ENCODE data around the gene ZNF586.
"Not testable (repeated sequence)": the region's sequence is repeated elsewhere in the genome, so short reads cannot be mapped to it uniquely, and the experiment has no call there.

The ZNF586 gene

DNA sequence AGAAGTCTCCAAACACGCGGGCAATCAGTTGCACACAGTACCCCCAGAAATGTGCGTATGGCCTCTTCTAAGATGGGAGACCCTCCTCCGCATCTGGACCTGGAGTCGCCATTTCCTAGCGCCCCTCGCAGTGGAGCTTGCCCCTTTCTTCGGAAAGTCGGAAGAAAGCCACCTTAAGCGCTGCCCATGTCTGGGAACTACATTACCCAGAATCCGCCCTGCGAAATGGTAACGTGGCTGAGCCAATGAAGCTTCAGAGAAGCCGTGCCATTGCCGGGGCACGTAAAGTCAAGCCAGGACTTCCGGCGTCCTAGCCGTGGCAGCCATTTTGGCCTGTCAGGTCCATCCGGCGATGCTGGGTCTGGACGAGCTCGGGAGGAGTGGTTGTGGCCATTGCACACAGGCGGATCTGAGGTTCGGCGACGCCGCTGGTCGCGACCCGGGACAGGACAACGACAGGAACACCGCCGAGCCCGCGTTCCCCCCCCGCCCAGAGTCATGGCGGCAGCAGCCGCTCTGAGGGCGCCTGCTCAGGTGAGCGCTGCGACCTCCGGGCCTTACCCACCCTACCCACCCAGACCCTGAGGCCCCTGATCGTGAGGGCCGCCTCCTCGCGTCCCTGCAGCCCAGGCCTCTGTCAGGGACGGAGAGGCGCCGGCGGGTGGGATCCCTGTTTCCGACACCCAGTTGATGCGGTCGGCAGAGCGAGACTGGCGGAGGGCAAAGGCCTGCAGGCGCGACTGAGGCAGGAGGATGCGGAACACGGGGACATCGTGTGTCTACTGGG lies at the start of gene ZNF586:
TSS of gene ZNF586 (plus strand) at position 332 of the 787 bp plus-strand sequence. CDS start at position 499, 167 bp downstream.
- DNase-seq, result peak; percentile 55

DNA sequence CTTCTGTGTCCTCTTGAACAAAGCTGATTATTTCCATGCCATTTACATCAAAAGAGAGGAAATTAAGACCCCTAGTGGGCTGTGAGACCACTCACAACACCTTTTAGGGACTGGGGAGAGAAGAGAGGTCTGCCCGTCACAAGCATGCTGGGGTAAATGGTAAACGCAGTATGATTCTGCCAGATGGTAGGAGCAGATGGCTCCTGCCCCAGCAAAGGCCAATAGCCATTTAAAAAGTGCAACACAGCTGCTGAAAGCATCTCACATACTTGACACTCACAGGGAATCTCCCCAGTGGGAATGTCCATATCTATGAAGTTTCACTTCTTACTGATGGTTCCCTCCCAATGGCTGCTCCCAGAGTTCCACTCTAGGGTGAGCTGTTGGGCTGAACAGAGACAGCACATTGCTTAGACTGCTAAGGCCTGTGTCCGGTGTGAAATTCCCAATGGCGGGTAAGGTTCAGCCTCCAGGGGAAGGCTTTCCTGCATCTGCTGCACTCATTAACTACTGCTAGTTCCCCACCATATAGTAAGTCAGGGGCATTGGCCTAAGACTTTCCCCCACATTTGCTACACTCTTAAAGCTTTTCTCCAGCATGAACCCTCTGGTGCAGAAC lies 49.5 kb upstream of the ZNF586 start:
- no peak for DNase-seq

DNA sequence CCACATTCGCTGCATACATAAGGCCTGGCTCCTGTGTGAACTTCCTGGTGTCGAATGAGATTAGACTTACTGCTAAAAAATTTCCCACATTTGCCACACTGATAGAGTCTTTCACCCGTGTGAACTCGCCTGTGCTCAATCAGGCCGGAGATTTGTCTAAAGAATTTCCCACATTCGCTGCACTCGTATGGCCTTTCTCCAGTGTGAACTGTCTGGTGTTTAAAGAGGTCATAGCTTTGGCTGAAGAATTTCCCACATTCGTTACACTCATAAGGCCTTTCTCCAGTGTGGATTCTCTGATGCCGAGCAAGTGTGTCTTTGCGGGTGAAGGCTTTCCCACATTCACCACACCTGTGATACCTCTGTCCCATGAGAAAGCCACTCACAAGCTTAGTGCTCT lies 48.6 kb upstream of the ZNF586 start:
- no peak for DNase-seq

DNA sequence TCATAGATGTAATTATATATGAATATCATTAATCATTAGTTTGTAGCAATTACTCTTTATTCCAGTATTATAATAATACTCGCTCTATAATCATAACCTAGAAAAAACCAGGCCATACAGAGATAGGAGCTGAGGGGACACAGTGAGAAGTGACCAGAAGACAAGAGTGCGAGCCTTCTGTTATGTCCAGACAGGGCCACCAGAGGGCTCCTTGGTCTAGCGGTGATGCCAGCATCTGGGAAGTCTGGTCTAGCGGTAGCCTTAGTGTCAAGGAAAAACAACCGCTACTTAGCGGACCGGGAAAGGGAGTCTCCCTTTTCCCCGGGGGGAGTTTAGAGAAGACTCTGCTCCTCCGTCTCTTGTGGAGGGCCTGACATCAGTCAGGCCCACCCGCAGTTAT lies 31.2 kb upstream of the ZNF586 start:
- DNase-seq, result not testable (repeated sequence)

DNA sequence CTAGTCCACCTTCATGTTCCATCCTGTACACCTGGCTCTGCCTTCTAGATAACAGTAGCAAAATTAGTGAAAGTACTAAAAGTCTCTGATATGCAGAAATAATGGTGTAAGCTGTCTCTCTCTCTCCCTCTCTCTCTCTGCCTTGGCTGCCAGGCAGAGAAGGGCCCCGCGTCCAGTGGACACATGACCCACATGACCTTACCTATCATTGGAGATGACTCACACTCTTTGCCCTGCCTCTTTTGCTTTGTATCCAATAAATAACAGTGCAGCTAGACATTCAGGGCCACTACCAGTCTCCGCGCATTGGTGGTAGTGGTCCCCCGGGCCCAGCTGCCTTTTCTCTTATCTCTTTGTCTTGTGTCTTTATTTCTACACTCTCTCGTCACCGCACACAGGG lies 30.7 kb upstream of the ZNF586 start:
- not testable (repeated sequence) for DNase-seq

DNA sequence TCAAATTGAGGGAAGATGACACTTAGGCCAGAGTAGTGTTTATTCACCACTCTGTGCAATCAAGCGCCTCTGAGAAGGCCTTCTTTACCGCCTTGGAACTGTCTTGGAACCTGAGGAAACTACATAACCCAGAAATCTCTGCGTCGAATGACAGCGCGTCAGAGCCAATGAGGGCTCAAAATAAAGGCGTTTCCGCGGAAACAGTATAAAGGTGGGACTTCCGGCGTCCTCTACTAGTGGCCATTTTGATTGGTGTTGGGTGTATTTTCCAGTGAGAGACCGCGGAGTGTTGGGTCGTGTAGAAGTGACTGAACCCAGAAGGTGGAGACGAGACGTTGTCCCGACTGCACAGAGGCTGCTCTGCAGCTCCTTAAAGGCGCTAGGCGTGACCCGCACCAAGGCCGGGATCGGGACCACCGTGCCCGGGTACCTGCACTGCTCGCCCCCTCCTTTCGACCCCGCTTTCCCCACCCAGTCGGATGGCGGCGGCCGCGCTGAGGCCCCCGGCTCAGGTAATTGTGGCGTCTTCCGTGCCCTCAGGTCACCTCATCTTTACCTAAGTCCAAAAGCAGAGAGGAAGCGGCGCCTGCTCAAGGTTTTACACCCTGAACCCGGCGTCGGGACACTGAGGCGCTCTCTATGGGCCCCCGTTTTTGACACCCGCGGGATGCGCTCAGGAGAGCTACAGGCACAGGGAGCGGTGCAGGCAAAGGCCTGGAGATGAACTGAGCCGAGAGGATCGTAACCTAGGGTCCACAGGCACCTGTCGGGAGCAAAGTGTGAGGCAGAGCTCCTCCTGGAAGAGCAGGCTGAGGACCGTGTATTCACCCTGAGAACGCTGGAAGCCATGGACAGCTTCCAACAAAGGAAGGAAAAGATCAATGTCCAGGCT lies 22.6 kb upstream of the ZNF586 start, which contains the start of gene ZNF776:
TSS of gene ZNF776 (plus strand) at position 236 of the 892 bp plus-strand sequence. CDS start at position 480, 244 bp downstream.
- DNase-seq, result peak; percentile 78

DNA sequence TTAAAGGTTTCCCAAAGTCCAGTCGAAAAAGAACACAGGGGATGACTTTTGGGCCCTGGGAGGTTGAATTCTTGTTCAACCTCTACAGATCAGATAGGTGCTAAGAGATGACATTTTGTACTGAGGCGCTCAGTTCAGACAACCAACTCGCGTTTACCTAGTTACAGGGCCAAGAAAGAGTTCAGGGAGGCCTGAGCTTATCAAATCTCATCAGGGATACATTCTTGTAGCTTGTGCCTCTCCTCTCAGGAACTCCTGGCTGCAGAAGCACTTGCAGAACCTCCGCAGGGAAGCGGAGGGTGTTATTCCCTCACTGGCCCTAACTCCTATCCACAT lies 22.0 kb upstream of the ZNF586 start:
- no peak for DNase-seq

DNA sequence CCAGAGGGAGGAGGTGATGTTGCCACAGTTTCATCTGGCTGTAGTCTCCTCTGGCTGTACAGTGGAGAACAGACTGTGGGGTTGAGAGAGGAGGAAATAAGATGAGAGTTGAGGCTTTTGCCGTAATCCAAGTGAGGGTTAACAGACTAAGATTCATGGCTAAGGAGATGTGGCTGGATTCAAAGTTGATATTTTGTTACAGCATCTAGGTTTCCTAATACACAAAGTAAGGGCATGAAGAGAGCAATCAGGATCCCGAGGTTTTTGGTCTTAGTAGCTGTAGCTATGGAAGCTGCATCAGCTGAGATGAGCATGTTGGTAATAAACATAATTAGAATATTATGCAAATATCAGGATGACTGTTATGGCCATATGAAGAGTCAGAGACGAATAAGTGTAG lies 21.4 kb upstream of the ZNF586 start:
- no peak for DNase-seq

DNA sequence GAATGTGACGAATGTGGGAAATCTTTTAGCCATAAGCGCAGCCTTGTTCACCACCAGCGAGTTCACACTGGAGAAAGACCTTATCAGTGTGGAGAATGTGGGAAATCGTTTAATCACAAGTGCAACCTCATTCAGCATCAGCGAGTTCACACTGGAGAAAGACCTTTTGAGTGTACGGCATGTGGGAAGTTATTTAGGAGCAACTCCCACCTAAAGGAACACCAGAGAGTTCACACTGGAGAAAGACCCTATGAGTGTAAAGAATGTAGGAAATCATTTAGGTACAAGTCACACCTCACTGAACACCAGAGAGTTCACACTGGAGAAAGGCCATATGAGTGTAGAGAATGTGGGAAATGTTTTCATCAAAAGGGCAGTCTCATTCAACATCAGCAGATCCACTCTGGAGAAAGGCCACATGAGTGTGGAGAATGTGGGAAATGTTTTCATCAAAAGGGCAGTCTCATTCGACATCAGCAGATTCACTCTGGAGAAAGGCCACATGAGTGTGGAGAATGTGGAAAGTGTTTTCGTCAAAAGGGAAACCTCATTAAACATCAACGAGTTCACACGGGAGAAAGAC lies 15.3 kb upstream of the ZNF586 start:
- no peak for DNase-seq

DNA sequence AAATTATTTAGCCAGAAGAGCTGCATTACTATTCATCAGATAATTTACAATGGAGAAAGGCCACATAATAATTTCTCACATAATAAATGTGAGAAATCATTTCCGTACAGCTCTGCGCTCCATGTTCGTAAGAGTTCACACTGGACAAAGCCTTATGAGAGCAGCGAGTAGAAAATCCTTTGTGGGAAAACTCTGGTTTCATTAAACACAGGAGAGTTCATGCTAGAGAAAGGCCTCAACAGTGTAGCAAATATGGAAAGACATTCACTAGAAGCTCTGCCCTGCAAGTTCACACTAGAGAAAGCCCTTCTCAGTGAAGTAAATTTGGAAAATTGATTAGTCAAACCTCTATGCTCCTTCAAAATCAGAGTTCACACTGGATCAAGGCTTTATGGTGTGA lies 14.4 kb upstream of the ZNF586 start:
- DNase-seq, result no peak

DNA sequence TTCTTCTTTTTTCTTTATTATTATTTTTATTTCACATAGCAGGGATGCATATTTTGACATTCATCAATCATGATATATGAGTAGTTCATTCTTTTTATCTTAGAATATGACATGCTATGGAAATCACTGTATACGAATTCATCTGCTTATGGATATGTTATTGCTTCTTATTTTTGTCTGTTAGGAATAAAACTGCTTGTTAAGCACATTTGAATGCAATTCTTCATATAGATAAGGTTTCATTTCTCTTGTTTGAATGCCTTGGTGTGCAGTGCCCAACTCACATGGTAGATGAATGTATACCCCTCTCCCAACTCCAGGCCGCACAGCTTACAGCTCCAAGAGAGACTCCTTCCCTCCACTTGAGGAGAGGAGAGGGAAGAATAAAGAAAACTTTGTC lies 11.5 kb upstream of the ZNF586 start:
- no peak for DNase-seq

DNA sequence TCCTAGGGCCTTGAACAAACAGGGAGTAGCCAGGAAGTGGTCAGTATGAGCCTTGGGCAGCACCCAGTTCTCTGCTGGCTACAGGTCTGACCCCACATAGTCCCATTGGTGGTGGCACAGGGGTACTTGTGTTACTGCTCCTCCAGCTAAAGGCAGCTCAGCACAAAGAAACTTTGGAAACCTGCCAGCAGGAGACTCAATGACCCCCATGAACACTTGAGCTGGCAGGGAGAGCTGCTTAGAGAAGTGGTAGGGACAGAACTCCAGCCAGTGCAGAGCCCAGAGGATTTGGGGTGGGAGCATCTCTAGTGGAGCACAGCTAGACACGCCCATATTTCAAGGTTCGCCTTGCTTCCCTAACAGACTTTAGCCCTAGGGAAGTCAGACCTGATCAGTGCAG lies 10.4 kb upstream of the ZNF586 start:
- DNase-seq, result no peak

DNA sequence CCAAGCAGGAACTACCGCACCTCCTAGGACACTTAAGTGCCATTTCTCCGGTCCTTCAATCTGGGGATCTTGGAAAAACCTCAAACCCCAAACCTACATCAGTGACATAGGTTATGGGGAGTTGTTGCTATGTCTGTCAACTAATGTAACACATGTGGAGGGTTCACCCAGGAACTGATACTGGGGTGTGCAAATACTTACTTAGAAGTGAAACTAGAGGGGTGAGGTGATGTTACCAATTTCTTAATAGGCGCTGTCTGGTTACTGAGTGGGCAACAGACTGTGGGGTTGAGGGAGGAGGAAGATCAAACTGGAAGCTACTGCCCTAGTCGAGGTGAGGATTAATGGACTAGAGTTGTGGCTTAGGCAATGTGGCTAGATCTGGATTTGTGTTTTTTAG lies 1.9 kb downstream of the ZNF586 start:
- DNase-seq, result no peak

DNA sequence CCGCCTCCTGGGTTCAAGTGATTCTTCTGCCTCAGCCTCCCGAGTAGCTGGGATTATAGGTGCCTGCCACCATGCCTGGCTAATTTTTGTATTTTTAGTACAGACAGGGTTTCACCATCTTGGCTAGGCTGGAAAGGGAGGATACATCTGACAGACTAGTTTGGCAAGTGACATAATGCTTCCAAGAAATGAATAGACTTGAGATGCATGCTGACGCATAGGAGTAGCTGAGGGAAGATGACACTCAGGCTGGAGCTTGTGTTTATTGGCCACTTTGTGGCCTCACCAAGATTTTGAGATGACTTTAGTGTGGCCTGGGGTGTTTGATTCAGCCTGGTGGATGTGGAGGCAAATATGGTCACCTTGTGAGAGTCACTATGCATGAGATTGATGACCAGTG lies 4.0 kb downstream of the ZNF586 start:
- no peak for DNase-seq

DNA sequence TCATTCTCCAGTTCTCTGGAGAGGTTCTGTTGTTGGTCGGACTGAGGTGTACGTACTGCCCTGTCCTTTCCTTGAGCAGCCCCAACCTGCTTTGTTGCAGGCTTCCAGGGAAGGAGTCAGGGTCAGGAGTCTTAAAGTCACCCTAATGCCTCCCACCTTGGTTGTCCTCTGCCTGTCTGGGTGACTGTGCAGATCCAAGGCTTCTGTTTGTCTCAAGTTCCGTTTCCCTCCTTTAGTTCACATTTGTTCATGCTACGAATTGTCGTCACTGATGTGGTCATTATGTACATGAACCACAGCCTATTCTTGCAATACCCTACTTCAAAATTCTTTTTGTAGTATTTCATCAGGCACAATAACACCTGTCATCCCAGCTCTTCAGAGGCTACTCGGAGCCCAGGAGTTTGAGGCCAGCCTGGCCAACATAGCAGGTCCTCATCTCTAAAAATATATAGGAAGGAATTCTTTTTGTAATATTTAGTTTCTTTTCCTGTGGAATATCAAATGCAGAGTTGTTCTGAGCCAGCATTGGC lies 7.4 kb downstream of the ZNF586 start:
- no peak for DNase-seq

DNA sequence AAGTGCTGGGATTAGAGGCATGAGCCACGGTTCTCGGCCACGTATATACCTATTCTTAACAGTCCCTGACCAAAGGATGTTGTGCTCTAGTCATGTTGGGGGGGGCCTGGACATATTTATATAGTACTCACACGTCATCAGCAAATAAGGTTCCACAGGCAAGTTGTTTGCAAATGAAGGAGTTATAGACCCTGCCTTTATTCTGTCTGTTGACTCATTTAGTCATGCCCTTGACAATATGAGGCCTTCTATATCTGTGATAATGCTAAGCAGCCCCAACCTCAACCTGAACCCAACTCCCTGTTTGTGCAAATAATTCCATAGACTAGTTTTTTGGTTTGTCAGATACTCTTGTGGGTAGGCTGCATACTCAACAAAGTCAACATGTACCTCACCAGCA lies 8.9 kb downstream of the ZNF586 start:
- no peak for DNase-seq

DNA sequence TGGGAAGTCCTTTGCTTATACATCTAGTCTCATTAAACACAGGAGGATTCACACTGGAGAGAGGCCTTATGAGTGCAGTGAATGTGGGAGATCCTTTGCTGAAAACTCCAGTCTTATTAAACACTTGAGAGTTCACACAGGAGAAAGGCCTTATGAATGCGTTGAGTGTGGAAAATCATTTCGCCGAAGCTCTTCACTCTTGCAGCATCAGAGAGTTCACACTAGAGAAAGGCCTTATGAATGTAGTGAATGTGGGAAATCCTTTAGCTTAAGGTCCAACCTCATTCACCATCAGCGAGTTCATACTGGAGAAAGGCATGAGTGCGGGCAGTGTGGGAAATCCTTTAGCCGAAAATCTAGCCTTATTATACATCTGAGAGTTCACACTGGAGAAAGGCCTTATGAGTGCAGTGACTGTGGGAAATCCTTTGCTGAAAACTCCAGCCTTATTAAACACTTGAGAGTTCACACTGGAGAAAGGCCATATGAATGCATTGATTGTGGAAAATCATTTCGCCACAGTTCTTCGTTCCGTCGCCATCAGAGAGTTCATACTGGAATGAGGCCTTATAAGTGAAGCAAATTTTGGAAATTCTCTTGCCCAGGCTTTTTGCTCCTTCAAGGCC lies 9.9 kb downstream of the ZNF586 start:
- DNase-seq, result no peak

DNA sequence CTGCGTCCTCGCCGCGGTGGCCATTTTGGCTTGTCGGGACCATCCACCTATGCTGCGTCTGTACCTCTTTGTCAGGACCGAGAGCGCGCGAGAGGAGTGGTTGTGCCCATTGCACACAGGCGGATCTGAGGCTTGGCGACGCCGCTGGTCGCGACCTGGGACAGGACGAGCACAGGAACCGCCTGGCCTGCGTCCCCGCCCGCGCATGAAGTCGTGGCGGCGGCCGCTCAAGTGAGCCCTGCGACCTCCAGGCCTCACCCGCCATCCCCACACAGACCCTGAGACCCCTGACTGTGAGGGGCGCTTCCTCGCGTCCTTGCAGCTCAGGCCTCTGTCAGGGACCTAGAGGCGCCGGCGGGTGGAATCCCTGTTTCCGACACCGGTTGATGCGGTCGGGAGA lies 16.8 kb downstream of the ZNF586 start:
- no peak for DNase-seq

DNA sequence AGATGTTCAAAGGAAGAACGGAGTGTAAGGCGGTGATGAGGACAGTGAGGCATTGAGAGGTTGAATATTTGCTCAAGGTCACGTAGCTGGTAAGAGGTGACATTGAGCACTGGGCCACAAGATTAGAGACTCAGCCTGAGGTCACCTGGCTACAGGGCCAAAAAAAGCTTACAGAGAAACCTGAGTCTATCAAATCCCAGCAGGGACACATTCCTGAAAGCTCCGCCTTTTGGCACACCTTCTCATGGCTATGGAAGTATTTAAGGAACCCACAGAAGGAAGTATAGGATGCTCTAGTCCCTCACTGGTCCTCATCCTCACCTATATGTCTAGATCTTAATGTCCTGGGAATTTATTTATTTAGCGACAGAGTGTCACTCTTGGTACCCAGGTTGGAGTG lies 17.4 kb downstream of the ZNF586 start:
- no peak for DNase-seq

DNA sequence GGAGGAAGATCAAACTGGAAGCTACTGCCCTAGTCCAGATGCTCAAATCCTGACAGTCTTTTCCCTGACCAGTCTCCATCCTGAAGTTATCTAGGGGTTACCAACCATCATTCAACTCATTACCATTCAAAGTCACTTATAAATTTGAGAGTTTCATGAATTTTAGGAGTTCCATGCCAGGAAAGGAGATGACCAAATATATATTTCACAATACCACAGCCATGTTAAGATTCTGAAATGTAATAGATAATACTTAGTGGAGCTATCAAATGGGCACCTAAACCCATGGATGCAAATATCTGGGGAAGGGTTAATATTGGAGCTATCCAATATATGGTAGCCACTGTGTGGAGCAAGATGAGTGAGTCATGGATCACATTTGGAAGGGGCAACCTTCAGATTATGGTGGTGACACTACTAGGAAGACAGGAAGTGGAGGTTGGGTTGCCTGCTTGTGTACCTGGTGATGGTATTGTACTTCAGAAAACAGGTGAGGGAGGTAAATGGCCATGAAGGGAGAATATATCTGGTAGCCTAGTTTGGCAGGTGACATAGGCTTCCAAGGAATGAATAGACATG lies 18.7 kb downstream of the ZNF586 start:
- no peak for DNase-seq

DNA sequence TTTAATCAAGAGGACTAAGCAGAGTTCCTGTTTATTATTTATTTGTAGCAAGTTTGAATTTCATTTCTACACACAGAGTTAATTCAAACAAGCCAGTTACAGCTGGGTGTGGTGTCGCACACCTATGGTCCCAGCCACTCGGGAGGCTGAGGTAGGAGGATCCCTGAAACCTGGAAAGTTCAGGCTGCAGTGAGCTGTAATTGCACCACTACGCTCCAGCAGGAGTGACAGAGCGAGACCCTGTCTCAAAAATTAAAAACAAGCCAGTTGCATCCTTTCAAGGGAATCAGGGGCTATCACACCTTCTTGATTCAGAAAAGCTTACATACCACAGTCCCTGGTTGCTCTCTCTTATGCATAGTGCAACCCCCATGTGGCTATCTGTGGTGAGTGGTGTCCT lies 19.8 kb downstream of the ZNF586 start:
- DNase-seq, result no peak

DNA sequence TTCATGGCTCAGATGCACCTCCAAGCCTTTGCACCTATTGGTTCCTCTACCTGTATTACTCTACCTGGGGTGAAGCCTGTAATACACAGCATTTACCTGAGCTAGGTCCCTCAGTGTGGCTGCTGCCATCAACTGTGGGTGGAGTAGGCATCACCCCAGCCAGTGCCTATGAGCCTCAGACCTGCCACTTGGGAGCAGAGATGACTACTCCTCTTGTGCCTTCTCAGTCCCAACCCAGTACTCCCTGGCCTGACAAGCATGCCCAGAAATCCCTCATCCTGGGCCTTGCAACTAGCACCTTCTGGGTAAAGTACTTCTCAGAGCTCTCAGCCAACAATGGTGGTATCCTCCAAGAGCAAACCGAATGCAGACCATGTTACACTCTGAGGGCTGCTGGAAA lies 27.1 kb downstream of the ZNF586 start:
- not testable (repeated sequence) for DNase-seq
